Stimulated activated CD8-positive, alpha-beta memory T cell treated with anti-CD3 and anti-CD28 coated beads, Interleukin-7, amount 100 ng/mL, for 1 hour (primary cell): ENCODE results near the gene EPHB1.

ENCODE experiments used
- DNase-seq, 2 donors: peaks; one replicate each; pipeline ENCODE4 v3.0.0-alpha.2; 2020; ENCODE audit warnings: low read depth in 2 of 2

Gene EPHB1

DNA sequence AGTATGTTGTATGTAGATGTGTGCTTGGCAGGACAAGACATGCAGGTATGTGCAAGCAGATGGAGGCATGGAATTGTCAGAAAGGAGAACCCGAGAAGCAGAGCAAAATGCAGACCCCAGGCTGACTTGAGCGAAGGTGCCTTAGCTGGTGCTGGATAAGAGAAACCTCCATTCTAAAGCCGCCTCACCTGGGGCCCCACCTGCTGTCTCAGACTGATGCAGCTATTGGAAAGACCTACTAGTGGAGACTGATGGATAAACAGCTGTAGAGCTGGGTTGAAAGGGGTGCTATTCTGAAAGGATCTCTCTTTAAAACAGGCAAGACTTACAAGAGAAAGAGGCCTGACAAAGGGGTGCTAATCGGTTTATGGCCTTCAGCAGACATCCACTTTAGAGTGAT is 86.2 kb downstream of the EPHB1 start:
- no peak for DNase-seq

DNA sequence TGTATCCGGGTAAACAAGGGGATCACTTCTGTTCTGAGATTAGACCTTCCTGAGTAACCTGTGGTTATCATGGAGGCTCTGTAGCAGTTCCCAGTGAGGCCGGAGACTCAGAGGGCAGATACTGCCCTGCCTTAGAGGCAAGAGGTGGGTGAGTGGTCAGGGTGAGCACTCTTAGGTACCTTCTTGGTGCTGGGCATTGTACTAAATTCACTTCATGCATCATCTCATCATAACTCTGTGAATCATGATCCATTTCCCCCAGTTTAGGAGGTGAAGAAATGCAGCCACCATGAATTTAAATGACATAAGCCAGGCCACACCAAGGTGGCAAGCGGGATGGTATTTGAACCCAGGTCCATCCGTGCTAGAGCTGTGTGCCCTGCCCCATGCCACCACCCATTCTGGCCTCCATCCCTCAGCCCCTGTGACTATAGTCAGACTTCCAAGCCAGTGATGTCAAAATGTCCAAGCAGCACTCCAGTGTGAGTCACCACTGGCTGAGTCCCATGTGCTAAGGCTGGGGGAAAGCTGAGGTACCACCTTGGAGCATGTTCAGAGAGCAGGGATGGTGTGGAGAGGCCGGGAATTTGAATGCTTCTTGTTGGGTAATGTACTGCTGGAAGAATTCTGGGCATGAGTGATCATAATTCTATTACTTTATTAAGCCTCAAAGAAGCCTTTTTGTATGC is 88.8 kb downstream of the EPHB1 start:
- DNase-seq = no peak

DNA sequence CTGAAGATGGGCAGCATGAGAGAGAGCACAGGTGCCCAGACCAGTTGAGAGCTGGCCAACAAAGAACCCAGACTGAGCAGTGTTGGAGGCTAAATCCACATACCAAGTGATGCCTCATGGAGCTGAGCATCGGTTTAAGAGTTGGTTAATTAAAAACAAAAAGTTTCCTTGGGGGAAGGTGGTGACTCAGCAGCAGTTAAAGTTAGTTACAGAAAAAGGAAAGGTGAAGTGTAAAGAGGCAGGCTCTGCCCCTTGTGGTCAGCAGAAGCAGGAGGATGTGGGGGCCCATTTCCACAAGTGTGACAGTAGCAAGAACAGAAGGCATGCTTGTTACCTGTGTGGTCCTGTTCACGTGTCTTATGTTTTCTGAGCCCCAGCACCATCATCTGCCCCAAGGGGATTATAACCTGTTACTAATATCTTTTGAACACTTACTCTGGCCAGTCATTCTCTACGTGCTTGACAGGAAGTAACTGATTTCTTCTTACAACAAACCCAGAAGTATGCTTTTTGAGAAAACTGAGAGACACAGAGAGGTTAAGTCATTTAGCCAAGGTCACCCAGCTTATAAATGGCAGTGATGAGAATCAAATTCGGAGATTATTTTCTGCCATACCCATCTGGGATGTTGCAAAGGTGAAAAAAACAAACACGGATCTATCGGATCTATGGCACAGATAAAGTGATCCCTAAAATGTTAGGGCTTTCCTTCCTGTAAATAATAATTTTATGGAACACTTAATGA is 91.0 kb downstream of the EPHB1 start:
- DNase-seq = no peak

DNA sequence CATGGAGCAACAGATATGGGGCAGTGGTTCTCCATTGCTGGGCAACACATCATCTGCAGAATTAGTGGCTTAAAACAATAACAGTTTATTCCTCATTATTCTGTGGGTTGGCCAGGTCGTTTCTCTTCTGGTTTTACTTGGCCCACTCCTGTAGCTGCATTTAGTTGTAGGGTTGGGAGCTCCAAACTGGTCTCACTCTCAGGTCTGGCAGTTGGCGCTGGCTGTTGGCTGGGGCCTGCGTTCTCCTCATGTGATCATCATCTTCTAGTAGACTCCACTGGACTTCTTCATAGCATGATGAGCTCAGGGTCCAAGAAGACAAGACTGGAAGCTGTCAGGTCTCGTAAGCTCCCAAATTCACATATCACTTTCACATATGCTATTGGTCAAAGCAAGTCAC is 91.9 kb downstream of the EPHB1 start:
- DNase-seq = no peak

DNA sequence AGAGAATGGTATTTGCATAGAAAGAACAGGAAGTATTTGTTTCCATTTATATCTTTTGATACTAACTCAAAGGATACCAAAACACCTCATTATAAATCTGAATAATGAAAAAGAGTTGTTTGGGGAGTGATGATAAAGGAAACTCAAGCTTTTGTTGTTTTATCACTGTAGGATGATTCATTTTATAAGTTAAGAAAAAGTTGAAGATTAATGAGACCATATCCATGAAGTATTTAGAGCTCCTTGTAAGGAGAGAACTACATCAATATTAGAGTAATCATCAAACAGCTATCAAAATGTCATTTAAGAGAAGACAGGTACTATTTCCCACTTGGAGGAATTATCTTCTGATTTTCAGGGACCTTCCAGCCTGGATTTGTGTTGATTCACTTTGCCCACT is 92.5 kb downstream of the EPHB1 start:
- no peak for DNase-seq

DNA sequence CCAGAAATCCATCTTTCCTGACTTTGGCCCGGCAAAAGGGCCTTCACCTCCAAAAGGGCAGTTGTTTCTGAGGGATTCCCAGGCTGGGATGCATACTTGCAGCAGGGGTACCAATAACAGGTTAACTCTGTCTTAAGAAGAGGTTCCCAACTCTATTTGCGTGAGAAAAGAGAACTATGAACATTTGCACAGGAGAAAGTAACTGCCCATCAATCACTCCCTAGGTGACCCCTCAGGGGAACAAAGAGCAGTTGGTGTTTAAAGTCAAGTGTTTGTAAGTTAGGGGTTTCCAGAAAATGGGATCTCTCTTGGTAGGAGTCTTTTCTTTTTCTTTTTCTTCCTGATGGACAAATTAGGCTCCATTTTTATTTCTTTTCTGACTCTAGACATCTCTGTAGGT is 97.3 kb downstream of the EPHB1 start:
- DNase-seq = no peak

DNA sequence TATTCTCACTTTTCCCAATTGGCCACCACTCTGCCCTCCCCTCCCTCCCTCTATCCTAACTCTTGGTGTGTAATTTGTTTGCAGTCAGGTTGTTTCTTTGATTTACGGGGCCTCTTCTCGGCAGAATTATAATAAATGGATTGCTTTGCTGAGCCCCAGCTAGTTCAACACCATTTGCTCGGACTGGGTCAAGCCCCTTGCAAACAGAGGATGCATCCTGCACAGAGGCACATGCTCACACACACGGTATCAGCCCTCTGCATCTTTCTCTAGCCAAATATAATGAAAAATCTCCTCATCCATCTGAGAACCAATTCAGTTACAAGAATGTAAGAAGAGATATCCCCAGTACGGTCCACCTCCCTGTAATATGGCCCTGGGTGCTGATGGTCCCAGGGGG is 97.7 kb downstream of the EPHB1 start:
- DNase-seq = no peak

DNA sequence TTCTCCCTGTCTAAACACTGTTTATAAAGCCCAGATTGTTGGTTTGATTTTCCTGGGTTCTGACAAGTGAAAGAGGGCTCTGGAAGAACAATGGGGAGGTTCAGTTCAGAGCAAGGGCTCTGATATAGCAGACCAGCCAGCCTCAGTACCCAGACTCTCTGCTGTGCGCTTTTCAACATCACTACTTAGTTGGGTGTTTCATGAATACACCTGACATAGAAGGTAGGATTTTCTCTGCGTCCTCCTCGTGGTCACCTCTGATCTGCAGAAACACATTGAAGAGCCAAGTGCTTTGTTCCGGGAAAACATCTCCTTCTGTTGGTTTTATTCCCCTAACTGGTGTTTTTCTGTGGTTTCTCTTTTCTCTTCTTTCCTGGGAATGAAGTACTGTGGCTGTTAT is 99.5 kb downstream of the EPHB1 start:
- no peak for DNase-seq

DNA sequence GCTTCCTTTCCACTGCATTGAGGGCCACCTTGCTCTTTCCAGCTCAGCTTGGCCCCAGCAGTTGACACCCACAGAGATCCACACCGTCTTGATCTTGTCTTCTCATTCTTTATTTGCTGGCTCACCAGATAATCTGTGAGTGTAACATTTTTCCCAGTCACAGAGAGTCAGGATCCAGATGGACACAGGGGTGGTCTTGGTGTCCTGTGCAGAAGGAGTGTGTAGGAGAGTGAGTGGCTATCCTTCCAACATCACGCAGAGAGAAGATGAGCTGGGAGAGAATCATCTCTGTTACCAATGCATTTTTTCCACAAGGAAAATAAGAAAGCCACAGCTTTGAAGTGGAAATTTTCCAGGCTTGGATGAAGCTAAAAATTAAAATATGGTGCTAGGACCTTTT is 100.1 kb downstream of the EPHB1 start:
- no peak for DNase-seq

DNA sequence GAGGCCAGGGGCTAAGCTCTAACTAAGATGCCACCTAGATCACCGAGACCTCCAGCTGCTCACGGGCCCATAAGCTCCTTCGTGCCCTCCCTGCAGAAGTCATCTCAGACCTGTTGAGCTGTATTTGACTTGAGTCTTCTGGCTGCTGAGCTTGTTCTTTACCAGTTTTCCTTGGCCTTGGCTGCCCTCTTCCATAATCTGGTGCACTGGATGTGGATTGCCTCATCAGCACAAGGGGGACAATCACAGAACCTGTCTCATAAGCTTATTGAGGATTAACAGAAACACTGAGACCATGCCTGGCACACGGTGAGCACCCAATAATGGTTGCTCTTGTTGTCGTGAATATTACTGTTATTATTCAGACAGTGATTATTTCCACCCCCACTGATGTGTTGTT is 101.1 kb downstream of the EPHB1 start:
- no peak for DNase-seq

DNA sequence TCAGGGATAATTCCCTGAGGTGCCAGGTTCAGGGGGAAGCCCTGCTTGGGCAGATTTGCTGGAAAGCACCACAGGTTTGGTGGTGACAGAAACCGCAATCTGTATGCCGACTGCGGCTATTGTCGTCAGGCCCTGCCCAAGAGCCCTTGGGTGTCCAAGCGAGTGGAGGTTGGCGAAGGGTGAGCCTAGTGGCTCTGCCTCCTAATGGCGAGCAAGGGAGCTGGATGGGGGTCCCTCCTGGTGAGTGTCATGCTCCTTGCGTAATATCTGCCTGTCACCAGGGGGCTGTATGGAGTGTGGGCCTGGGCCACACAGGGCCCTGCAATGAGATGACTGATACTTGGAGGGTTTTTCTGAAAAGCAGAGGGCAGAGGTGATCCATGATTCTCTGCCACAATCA is 101.6 kb downstream of the EPHB1 start:
- no peak for DNase-seq

DNA sequence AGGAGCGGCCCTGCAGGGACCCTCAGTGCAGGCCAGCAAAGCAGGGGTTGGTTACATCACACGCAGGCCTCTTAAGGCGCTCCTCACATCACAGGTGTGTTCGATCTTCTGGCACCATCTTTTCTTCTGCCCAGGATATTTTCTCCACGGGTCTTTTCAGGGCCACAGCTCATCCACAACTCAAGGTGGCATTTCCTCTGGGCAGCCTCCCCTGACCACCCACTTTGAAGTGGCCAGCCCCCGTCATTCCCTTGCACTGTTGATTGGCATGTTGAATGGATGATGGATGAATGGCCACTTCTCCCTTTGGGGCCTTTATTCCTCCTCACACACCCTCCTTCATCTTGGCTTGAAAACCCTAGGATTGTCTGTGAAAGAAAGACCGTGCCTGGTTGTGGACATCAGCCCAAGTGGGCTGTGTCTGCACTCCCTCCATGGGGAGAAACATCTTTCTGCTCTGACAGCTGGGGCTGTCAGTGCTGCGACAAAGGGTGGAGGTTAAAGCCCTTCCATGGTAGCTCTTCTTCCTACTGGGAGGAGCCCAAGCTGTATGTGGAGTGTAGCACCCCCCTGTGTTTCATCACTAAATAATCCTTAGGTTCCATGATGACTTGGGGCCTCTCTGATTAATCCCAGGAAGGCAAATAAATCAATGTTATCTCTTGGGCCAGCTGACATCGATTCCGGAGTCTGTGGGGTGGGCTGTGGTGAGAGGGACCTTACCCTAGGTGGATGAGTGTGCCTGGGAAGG is 102.5 kb downstream of the EPHB1 start:
- DNase-seq = no peak

DNA sequence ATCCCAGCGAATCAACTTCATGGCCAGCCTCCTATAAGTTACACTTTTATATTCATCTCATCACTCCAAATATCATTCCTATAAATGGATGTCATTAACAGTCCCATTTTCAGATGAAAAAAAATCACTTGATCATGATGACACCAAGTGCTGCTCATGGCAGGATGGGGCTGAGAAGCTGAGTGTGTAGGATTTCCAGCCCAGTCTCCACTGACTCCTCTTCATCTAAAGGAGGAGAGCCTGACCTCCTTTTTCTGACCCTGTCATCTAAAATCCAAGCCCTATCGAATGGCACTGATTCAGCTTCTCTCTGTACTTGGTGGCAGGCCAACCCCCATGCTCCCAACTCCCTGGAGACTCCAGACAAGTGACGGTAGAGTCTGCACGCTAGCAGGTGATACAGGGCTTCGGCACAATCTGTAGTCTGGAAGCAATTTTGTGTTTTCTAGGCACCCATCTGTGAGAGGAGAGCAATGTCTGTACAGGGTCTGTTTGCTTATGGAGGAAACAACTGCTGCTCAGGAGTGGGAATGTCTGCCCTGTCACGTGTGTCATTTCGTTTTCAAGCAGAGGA is 103.2 kb downstream of the EPHB1 start:
- no peak for DNase-seq

DNA sequence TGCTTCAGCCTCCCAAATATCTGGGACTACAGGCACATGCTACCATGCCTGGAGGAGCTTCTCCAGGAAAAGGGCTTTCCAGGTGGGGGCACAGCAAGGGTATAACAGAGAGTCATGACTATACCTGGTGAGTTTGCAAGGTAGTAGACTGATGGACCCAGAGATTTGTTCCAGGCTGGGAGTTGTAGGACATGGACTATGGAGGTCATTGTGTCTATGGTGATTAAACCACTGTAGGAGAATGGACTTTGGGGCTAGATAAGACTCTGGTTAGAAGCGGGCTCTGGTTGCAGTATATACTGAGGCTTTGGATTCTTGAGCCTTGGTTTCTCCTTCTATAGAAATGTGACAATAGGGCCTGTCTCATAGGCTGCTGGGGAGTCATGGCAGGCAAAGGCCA is 104.7 kb downstream of the EPHB1 start:
- DNase-seq = no peak

DNA sequence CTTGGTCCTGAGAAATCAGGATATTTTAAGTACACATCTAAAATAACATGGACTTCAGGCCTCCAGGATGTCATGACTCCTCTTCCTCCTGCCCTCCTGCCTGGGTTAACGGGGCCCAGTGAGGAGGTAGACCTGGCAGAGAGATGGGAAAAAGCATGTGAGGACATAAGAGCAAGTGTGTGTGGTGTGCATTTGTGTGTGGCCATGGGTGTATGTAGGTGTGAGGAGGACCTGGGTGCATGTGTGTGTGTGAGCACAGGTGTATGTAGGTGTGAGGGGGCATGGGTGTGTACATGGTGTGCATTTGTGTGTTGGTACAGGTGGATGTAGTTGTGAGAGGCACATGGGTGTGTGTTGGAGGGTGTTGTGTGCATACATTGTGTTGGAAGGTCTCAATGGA is 105.4 kb downstream of the EPHB1 start:
- no peak for DNase-seq

DNA sequence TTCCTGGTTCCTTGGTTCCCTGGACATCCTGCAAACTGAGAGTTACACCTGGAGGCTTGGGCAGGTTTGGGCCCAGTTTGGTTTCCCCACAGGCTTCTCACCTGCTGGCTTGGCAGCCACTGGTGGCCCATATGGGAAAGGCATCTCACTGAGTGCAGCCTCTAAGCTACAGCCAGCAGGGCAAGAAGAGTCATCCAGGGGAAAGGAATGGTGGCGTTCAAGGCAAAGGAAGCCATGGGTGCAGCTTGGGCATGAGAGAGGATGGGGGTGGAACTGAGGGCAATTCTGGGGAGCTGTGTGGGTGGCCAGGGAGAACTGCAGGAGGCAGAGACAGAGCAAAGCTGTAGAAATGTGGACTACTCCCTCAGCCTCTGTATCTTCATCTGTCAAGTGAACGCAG is 106.4 kb downstream of the EPHB1 start:
- DNase-seq = no peak

DNA sequence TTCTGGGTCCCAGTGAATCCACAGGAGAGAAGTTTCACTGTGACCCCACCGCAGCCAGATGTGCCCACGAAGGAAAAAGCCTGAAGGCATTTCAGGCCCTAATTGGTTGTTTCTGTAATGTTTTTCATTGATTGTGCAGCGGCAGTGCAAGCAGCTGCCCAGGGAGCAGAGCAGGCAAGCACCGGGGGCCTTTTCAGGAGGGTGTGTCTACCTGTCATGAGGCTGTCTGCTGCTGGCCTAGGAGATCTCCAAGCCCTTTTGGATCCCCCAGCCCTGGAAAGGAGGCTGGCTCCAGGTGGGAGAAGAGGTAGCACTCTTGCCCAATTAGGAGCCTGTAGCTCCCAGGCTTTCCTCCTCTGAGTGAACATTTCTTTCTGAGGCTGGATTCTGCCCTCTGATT is 108.8 kb downstream of the EPHB1 start:
- DNase-seq = no peak

DNA sequence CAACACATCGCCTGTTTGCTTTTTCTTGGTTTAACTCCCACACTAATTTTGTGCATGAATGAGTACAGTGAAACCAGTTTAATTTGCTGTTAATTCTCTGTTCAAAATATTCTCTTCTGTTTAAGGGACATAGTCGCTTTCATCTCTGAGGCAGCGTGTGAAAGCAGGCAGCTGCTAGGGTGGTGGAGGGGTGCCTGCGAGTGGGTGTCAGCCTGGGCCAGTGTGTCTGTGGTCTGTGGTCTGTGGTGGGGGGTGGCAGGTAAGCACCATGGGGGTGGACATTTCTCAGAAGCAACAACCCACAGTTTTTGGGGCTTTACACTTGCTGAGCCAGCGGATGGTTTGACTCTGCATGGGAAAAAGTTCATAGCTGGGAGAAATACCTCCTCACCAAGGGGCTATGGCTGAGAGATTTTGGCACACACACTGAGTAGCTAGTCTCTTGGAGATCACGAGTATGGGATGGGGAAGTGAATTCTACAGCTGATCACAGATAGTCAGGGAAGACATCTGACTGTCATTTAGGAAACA is 109.2 kb downstream of the EPHB1 start:
- no peak for DNase-seq

DNA sequence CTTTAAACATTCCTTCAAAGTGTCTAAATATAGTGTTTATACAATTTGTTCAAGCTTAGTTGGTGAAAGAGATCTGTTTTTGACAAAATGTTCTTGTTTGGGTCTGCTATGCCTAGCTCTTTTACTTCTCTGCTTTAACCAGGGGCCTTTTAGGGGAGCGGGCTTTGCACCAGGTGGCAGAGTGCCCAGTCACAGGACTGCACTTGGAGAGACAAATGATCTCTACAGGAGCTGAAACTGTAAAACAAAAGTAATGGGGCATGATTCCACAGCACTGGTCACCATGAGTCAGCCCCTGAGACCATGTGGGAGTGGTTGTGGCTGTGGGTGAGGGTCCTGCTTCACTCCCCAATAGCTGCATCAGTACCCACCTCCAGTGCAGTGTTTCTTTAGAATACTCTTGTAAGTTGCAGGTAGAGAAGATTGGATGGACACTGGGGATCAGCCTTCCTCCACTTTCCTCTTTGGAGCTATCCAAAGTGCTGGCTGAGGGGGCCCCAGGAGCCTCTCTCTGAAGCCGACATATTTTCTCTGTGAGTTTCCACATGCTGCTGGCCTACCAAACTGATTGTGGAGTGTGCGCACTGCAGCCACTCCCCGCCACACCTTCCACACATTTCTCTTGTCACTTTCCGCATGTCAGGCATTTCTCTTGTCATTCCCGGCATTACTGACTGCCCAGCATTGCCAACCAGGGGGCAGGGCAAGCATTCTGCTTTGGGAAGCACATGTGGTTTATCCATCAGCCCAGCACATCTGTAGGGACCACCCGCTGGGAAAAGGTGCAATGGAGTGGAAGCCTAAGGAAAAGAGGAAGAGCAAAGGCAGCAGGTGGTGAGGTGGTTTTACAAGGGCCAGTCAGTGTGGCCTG is 110.0 kb downstream of the EPHB1 start:
- DNase-seq = no peak

DNA sequence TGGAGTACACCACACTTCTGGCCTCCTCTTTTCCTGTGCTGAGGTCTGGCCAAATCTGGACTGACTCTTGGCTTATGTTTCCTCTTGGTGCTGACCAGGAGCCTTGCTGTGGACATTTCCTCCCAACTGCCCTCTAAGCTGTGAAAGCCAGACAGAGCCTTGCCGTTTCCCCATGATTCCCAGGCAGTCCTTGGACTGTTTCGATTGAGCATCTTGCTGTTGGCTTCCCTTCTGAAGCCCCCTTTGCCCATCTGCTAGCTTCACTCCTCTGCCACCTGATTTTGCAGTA is 110.5 kb downstream of the EPHB1 start:
- DNase-seq = no peak

DNA sequence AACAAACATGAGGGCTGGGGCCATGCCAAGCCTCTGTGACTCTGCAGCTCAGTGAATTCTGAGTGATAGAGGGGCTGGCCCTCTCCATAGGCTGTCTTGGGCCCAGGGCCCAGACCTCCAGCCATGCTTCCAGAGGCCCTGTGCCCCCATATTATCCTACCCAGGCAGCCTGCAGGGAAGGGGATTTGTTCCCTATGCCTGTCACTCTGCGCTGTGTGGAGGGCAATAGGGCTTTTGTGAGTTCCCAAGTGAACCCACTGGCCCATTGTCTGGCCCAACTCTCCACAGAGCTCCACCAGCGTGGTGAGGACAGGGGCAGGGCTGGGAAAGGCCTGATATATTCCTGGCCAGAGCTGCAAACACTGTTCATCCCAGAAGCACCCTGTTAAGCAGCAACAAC is 113.2 kb downstream of the EPHB1 start:
- DNase-seq = no peak

DNA sequence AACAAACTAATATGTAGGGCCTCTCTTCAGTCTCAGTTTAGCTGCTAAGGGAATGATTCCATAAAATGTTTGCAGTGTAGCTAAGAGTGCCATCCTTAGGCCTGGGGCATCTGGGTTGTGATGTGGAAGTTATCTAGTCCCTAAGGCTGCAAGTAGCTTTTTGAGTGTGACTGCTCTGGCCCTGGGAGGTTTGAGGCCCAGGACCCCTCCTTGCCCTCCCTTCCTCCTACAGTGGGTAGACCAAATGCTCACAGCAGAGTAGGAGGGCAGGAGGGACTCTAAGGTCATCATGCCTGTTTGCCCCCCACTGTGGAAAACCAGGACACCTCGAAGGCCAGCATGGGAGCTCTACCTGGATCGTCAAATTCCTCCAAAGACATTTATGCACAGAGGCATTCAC is 115.0 kb downstream of the EPHB1 start:
- no peak for DNase-seq
